Measurements from ENCODE around the gene AP2S1. TPM values are rescaled to one million over a fixed set of nuclear protein-coding genes. Genes with fewer than 3 reads are reported as not detected.
"Not testable (repeated sequence)": the region's sequence is repeated elsewhere in the genome, so short reads cannot be mapped to it uniquely, and the experiment has no call there.

Gene AP2S1
- total and polyA plus RNA-seq, 5 experiments from 2014 or later, result 39.3 to 68.3 (median 63.8) TPM

GRCh38 chr19:46812977-46813838, 37.4 kb downstream of the AP2S1 start:
- no peaks in the 10 kb centered on the region for H3K36me3 Mint-ChIP-seq
- DNase-seq (no peak), ATAC-seq (no peak)
- no peak overlapping the region for H3K4me3 Mint-ChIP-seq
- peaks cover 0 to 2% (median 0%) of the 10 kb centered on the region in 4 donors for H3K4me1 Mint-ChIP-seq
- peak overlapping the region in 1 of 10 donors; percentile 33 for H3K27ac Mint-ChIP-seq
- H3K27me3 Mint-ChIP-seq, result no peaks in the 10 kb centered on the region
- POLR2A ChIA-PET, result interaction anchor here (1.0 kb wide), 1 partner anchor 47 kb away, joined by 3 read pairs; no protein-coding TSS in a partner anchor
- H3K9me3 Mint-ChIP-seq, result no peaks in the 10 kb centered on the region

- DNase-seq (no peak), ATAC-seq (no peak)
- POLR2A ChIA-PET, result no interaction called here
- H3K4me3 Mint-ChIP-seq, result no peak overlapping the region
- H3K4me1 Mint-ChIP-seq, result no peaks in the 10 kb centered on the region
- no peaks in the 10 kb centered on the region for H3K9me3 Mint-ChIP-seq
- no peak overlapping the region for H3K27ac Mint-ChIP-seq
- peaks cover 0 to 2% (median 0%) of the 10 kb centered on the region in 3 donors for H3K36me3 Mint-ChIP-seq
- H3K27me3 Mint-ChIP-seq, result no peaks in the 10 kb centered on the region
Measured at GRCh38 chr19:46809534-46810272, 40.9 kb downstream of the AP2S1 start.

- peaks cover 0 to 2% (median 0%) of the 10 kb centered on the region in 3 donors for H3K36me3 Mint-ChIP-seq
- no peaks in the 10 kb centered on the region for H3K4me1 Mint-ChIP-seq
- H3K4me3 Mint-ChIP-seq, result no peak overlapping the region
- ATAC-seq, result no peak
- H3K27me3 Mint-ChIP-seq, result no peaks in the 10 kb centered on the region
- DNase-seq, result no peak
- POLR2A ChIA-PET, result no interaction called here
- no peak overlapping the region for H3K27ac Mint-ChIP-seq
- H3K9me3 Mint-ChIP-seq, result no peaks in the 10 kb centered on the region
Measured at GRCh38 chr19:46806656-46807055, 44.0 kb downstream of the AP2S1 start.

GRCh38 chr19:46804432-46804831, 46.2 kb downstream of the AP2S1 start:
- ATAC-seq, POLR2A ChIA-PET: not testable (repeated sequence)

GRCh38 chr19:46803555-46803954, 47.1 kb downstream of the AP2S1 start:
- POLR2A ChIA-PET, result interaction anchor here (0.7 kb wide), 1 partner anchor 10 kb away, joined by 4 read pairs; no protein-coding TSS in a partner anchor
- Mint-ChIP-seq H3K9me3 (no peaks in the 10 kb centered on the region), H3K4me3 (no peak overlapping the region), H3K27ac (peak overlapping the region in 1 of 10 donors; percentile 5), H3K27me3 (no peaks in the 10 kb centered on the region), H3K36me3 (peaks cover 0 to 2% (median 0%) of the 10 kb centered on the region in 3 donors), H3K4me1 (no peaks in the 10 kb centered on the region)
- no peak for DNase-seq
- no peak for ATAC-seq

More at GRCh38 chr19:46804432-46804831, 46.2 kb downstream of the AP2S1 start:
- H3K4me1 Mint-ChIP-seq, H3K9me3 Mint-ChIP-seq, DNase-seq, H3K27me3 Mint-ChIP-seq, H3K36me3 Mint-ChIP-seq, H3K27ac Mint-ChIP-seq: not testable (repeated sequence)
- peak overlapping the region in 1 of 10 donors; percentile 54 for H3K4me3 Mint-ChIP-seq

GRCh38 chr19:46802152-46802551, 48.5 kb downstream of the AP2S1 start:
- POLR2A ChIA-PET, result no interaction called here
- Mint-ChIP-seq H3K27me3 (no peaks in the 10 kb centered on the region), H3K36me3 (peaks cover 0 to 2% (median 0%) of the 10 kb centered on the region in 3 donors), H3K4me1 (no peaks in the 10 kb centered on the region), H3K27ac (no peak overlapping the region), H3K4me3 (no peak overlapping the region), H3K9me3 (no peaks in the 10 kb centered on the region)
- ATAC-seq (no peak), DNase-seq (no peak)

- H3K4me1 Mint-ChIP-seq, result no peaks in the 10 kb centered on the region
- H3K27ac Mint-ChIP-seq, result no peak overlapping the region
- no peak overlapping the region for H3K4me3 Mint-ChIP-seq
- ATAC-seq, result no peak
- no peaks in the 10 kb centered on the region for H3K27me3 Mint-ChIP-seq
- POLR2A ChIA-PET, result no interaction called here
- no peaks in the 10 kb centered on the region for H3K9me3 Mint-ChIP-seq
- no peaks in the 10 kb centered on the region for H3K36me3 Mint-ChIP-seq
- no peak for DNase-seq
Measured at GRCh38 chr19:46798713-46799112, 51.9 kb downstream of the AP2S1 start.

GRCh38 chr19:46797881-46798280, 52.8 kb downstream of the AP2S1 start:
- no peaks in the 10 kb centered on the region for H3K9me3 Mint-ChIP-seq
- H3K4me1 Mint-ChIP-seq, result no peaks in the 10 kb centered on the region
- ATAC-seq, result no peak
- H3K4me3 Mint-ChIP-seq, result no peak overlapping the region
- no peaks in the 10 kb centered on the region for H3K27me3 Mint-ChIP-seq
- POLR2A ChIA-PET, result interaction anchor here (0.7 kb wide), 1 partner anchor 1345 kb away, joined by 3 read pairs; no protein-coding TSS in a partner anchor
- no peaks in the 10 kb centered on the region for H3K36me3 Mint-ChIP-seq
- DNase-seq, result no peak
- H3K27ac Mint-ChIP-seq, result no peak overlapping the region

- POLR2A ChIA-PET, result interaction anchor here (1.0 kb wide), 1 partner anchor 30 kb away, joined by 3 read pairs; no protein-coding TSS in a partner anchor
- Mint-ChIP-seq H3K4me1 (peaks cover 12 to 34% (median 27%) of the 10 kb centered on the region in 4 donors), H3K9me3 (no peaks in the 10 kb centered on the region), H3K36me3 (no peaks in the 10 kb centered on the region), H3K27me3 (no peaks in the 10 kb centered on the region), H3K27ac (peak overlapping the region in 7 of 10 donors; percentile 1 to 69 (median 55)), H3K4me3 (peak overlapping the region in 2 of 10 donors; percentile 1 to 50)
- DNase-seq (peak in 6 of 10 donors; percentile 22 to 66 (median 35)), ATAC-seq (peak; percentile 12 to 48)
Measured at GRCh38 chr19:46791944-46792343, 58.7 kb downstream of the AP2S1 start.

- no peaks in the 10 kb centered on the region for H3K9me3 Mint-ChIP-seq
- POLR2A ChIA-PET, result interaction anchor here (0.6 to 2.8 kb wide), 4 partner anchors 22 to 51 kb away, joined by 3 to 18 read pairs (median 4); no protein-coding TSS in a partner anchor
- H3K4me3 Mint-ChIP-seq, result peak overlapping the region in 9 of 10 donors; percentile 42 to 93 (median 89)
- peak overlapping the region in 6 of 10 donors; percentile 7 to 73 (median 60) for H3K27ac Mint-ChIP-seq
- peaks cover 23 to 57% (median 53%) of the 10 kb centered on the region in 4 donors for H3K4me1 Mint-ChIP-seq
- H3K27me3 Mint-ChIP-seq, result no peaks in the 10 kb centered on the region
- no peaks in the 10 kb centered on the region for H3K36me3 Mint-ChIP-seq
- ATAC-seq (no peak), DNase-seq (no peak)
Measured at GRCh38 chr19:46789371-46789770, 61.3 kb downstream of the AP2S1 start.

- no peak for DNase-seq
- peak overlapping the region; percentile 81 to 93 (median 90) for H3K4me3 Mint-ChIP-seq
- no peak for ATAC-seq
- no peaks in the 10 kb centered on the region for H3K27me3 Mint-ChIP-seq
- H3K4me1 Mint-ChIP-seq, result peaks cover 23 to 61% (median 57%) of the 10 kb centered on the region in 4 donors
- POLR2A ChIA-PET, result interaction anchor here (0.6 to 2.8 kb wide), 4 partner anchors 22 to 51 kb away, joined by 3 to 18 read pairs (median 4); no protein-coding TSS in a partner anchor
- peak overlapping the region in 7 of 10 donors; percentile 37 to 88 (median 71) for H3K27ac Mint-ChIP-seq
- H3K9me3 Mint-ChIP-seq, result no peaks in the 10 kb centered on the region
- no peaks in the 10 kb centered on the region for H3K36me3 Mint-ChIP-seq
Measured at GRCh38 chr19:46788968-46789338, 61.7 kb downstream of the AP2S1 start.

GRCh38 chr19:46788262-46788967, 62.2 kb downstream of the AP2S1 start, which contains the start of gene SLC1A5:
Gene SLC1A5 (minus strand): TSS chr19:46788594. CDS start chr19:46787965, 629 bp downstream.
- ATAC-seq (peak; percentile 75 to 86), DNase-seq (peak; percentile 81 to 94 (median 88))
- Mint-ChIP-seq H3K4me1 (peaks cover 25 to 64% (median 61%) of the 10 kb centered on the region in 4 donors), H3K36me3 (no peaks in the 10 kb centered on the region), H3K27ac (peak within 1 kb of the TSS; percentile 56 to 94 (median 79)), H3K27me3 (no peaks in the 10 kb centered on the region), H3K4me3 (peak within 1 kb of the TSS; percentile 81 to 93 (median 90)), H3K9me3 (no peaks in the 10 kb centered on the region)
- POLR2A ChIA-PET, result interaction anchor here (0.9 to 2.8 kb wide), 2 partner anchors 32 to 46 kb away, joined by 3 to 18 read pairs; no protein-coding TSS in a partner anchor

All from naive thymus-derived CD8-positive, alpha-beta T cell (primary cell).